PC-3 (cell line): ENCODE measurements around the gene MAML2.

Source experiments
- CTCF ChIP-seq: fragments of 300-600 bp; sonication (generic); conservative IDR thresholded peaks from 2 replicates; pipeline ENCODE4 v1.5.1; 2017; ENCODE audit warnings: antibody characterized with exemption, low read depth, mild to moderate bottlenecking, low read length
- EZH2 ChIP-seq: fragments of 300-600 bp; sonication (generic); IDR thresholded peaks from one replicate; pipeline ENCODE4 v1.6.1; 2017; ENCODE audit warnings: antibody characterized with exemption, mild to moderate bottlenecking, low read length; ENCODE audit not compliant: unreplicated experiment

GRCh38 chr11:96338910-96339705 is 3.9 kb downstream of the MAML2 start:
- peak; percentile 21; the same call in 1 of the 2 replicates for TF ChIP-seq CTCF
- TF ChIP-seq EZH2: no peak
